HFF-Myc (cell line): ENCODE measurements around the gene NR2F2.

Source experiments
- DNase-seq: peaks from one replicate; pipeline ENCODE4 v3.0.0-alpha.2; 2011; ENCODE audit warnings: low read depth; ENCODE audit errors: extremely low read depth
- H3K4me3 ChIP-seq: replicated peaks from 2 replicates; pipeline ENCODE4 v1.5.1; 2011; ENCODE audit warnings: low read depth, mild to moderate bottlenecking, control low read depth, low read length
- CTCF ChIP-seq: IDR thresholded peaks from 2 replicates; pipeline ENCODE4 v1.5.1; 2012; ENCODE audit warnings: mild to moderate bottlenecking, low read depth, low read length, control low read depth; ENCODE audit errors: missing control alignments

The NR2F2 gene

GRCh38 chr15:96314518-96314917 lies 16.0 kb upstream of the NR2F2 start:
- no peak for TF ChIP-seq CTCF
- DNase-seq, result no peak
- H3K4me3 ChIP-seq, result no peak overlapping the region

GRCh38 chr15:96314963-96315362 lies 15.5 kb upstream of the NR2F2 start:
- no peak for DNase-seq
- TF ChIP-seq CTCF, result no peak

GRCh38 chr15:96316953-96317629 lies 13.4 kb upstream of the NR2F2 start:
- no peak for TF ChIP-seq CTCF
- no peak for DNase-seq
- H3K4me3 ChIP-seq, result no peak overlapping the region

More at GRCh38 chr15:96314963-96315362, 15.5 kb upstream of the NR2F2 start:
- H3K4me3 ChIP-seq, result no peak overlapping the region

GRCh38 chr15:96320107-96320506 lies 10.4 kb upstream of the NR2F2 start:
- TF ChIP-seq CTCF, result no peak
- DNase-seq, result no peak
- H3K4me3 ChIP-seq, result no peak overlapping the region

GRCh38 chr15:96320703-96321638 lies 9.5 kb upstream of the NR2F2 start:
- no peak for DNase-seq
- TF ChIP-seq CTCF, result no peak
- peak overlapping the region; percentile 44 for H3K4me3 ChIP-seq

GRCh38 chr15:96321639-96322535 lies 8.6 kb upstream of the NR2F2 start:
- TF ChIP-seq CTCF, result no peak
- no peak for DNase-seq
- H3K4me3 ChIP-seq, result peak overlapping the region; percentile 44
